ENCODE results near the gene PADI3. TPM values are rescaled to one million over a fixed set of nuclear protein-coding genes. Genes with fewer than 3 reads are reported as not detected.
A peak's percentile ranks its signal among the peaks of the same experiment; 100 is the strongest.

The PADI3 gene
- total and polyA plus RNA-seq, 2 of the 13 experiments (the other 11 are each of a cell fraction or from before 2014, with no cell fraction given): not detected

- TF ChIP-seq ZNF609 (CRISPR knock-in tag; IDR thresholded peaks at IDR 0.05; ENCODE audit: borderline replicate concordance) (no peak), ETV6 (CRISPR knock-in tag; conservative IDR thresholded peaks at IDR 0.05) (no peak), ARID2 (CRISPR knock-in tag; IDR thresholded peaks at IDR 0.05; ENCODE audit: borderline replicate concordance) (no peak), HNRNPL (IDR thresholded peaks at IDR 0.05; ENCODE audit: low read depth, low read length) (no peak), ARNT (IDR thresholded peaks at IDR 0.05) (no peak)
Observed at GRCh38 chr1:17309426-17310067, 60.6 kb downstream of the PADI3 start (continued).

- in situ Hi-C loops (cut with HindIII; ENCODE audit: extremely low pct_ligation_motif_present, low pct_unique_long_range_greater_than_20kb): no loop called here
- BruUV-seq (replicated peaks): no TSS peak
- FAIRE-seq: no peak
Observed at GRCh38 chr1:17310068-17310640, 61.3 kb downstream of the PADI3 start.

More at GRCh38 chr1:17310068-17310640, 61.3 kb downstream of the PADI3 start:
- Histone ChIP-seq H3K27me3 (ENCODE audit: control insufficient read depth in 1 of 2, insufficient read depth in 2 of 2, low read length in 2 of 2) (peaks cover 3 to 4% of the 10 kb centered on the region in 2 experiments; a peak in 2 of 5 replicates), H3K9ac (ENCODE audit: insufficient read depth, low read depth, low read length) (no peak overlapping the region), H2AFZ (ENCODE audit: low read length) (no peak overlapping the region), H3K9me3 (ENCODE audit: low read length) (no peaks in the 10 kb centered on the region), H4K20me1 (ENCODE audit: insufficient read depth, low read length) (no peaks in the 10 kb centered on the region), H3K27ac (ENCODE audit: extremely low read length, insufficient read depth, low read length) (no peak overlapping the region), H3K4me2 (ENCODE audit: low read depth, low read length) (no peak overlapping the region), H3K4me3 (replicated peaks in 1 of 3; ENCODE audit: insufficient read depth in 1 of 3, low read depth in 2 of 3, low read length in 3 of 3) (no peak overlapping the region), H3K4me1 (ENCODE audit: insufficient read depth, low read length) (no peaks in the 10 kb centered on the region), H3K36me3 (replicated peaks in 1 of 2; ENCODE audit: control insufficient read depth in 1 of 2, insufficient read depth in 2 of 2, low read length in 2 of 2) (no peaks in the 10 kb centered on the region), H3K79me2 (ENCODE audit: insufficient read depth, low read length) (no peaks in the 10 kb centered on the region)
- intact Hi-C loops (cut with micrococcal nuclease; ENCODE audit: unreplicated experiment): no loop called here
- no peak for ATAC-seq
- TF ChIP-seq ZNF629 (CRISPR knock-in tag; conservative IDR thresholded peaks at IDR 0.05) (peak; percentile 45; the same call in 1 of the 2 replicates), BRF2 (CRISPR knock-in tag; IDR thresholded peaks at IDR 0.05) (no peak)
- DNase-seq (ENCODE audit: low spot score): no peak
- 53% methylated on average over 7 of the region's 7 CpGs for WGBS (ENCODE audit: low lambda C conversion rate)
- CTCF ChIA-PET (ENCODE audit: low intra/inter-chr PET ratio, low total read pairs): no interaction called here
- POLR2A ChIA-PET: no interaction called here

Measured in HepG2 (cell line).